SK-N-SH (cell line): Measurements from ENCODE around the gene SLC22A2. TPM values are rescaled to one million over a fixed set of nuclear protein-coding genes. Genes with fewer than 3 reads are reported as not detected.

Experiments used
- CTCF ChIA-PET: fragments of 300-600, 350-600 bp; formaldehyde crosslinking; extraction: SDS; loops from one replicate; lab custom pipeline; 2021; lab: Yijun Ruan, JAX
- POLR2A ChIA-PET: fragments of 350-600 bp; sonication (Branson Sonifier 250); formaldehyde crosslinking; extraction: SDS; loops from one replicate; lab custom pipeline; 2020; ENCODE audit warnings: antibody characterized with exemption, inconsistent platforms; lab: Yijun Ruan, JAX
- DNase-seq: peaks from one replicate; pipeline ENCODE4 v3.0.0; 2012
- H2AFZ ChIP-seq: fragments of 200-600 bp; sonication (generic); 2 replicates; pipeline ENCODE4 v1.8.1; 2016; ENCODE audit warnings: antibody characterized with exemption, mild to moderate bottlenecking, low read depth
- H3F3A ChIP-seq: fragments of 200-600 bp; sonication (generic); replicated peaks from 2 replicates; pipeline ENCODE3; 2016; ENCODE audit warnings: antibody characterized with exemption, mild to moderate bottlenecking; ENCODE audit not compliant: insufficient read depth
- H3K27ac ChIP-seq, 2 experiments: fragments of 200-500 bp in 1 of 2; fragments of 200-600 bp in 1 of 2; sonication (Bioruptor generic) in 1 of 2; sonication (generic), shearing (Covaris generic) in 1 of 2; 2 replicates each; pipeline versions ENCODE4 v1.5.1 to v1.6.1; 2014 to 2016; ENCODE audit warnings: low read depth in 2 of 2, inconsistent platforms in 1 of 2, low read length in 1 of 2, mild to moderate bottlenecking in 1 of 2, mixed read lengths in 1 of 2
- H3K27me3 ChIP-seq: fragments of 200-600 bp; sonication (generic), shearing (Covaris generic); 2 replicates; pipeline ENCODE4 v1.6.1; 2016; ENCODE audit warnings: mixed run types; ENCODE audit not compliant: insufficient read depth
- H3K36me3 ChIP-seq, 2 experiments: fragments of 200-500 bp in 1 of 2; fragments of 200-600 bp in 1 of 2; sonication (Bioruptor generic) in 1 of 2; sonication (generic) in 1 of 2; replicated peaks in 1 of 2; 2 replicates each; pipeline versions ENCODE3 to v1.5.1; 2014 to 2016; ENCODE audit warnings: low read length in 1 of 2, mild to moderate bottlenecking in 1 of 2; ENCODE audit not compliant: insufficient read depth in 2 of 2, control insufficient read depth in 1 of 2
- H3K4me1 ChIP-seq, 2 experiments: fragments of 200-500 bp in 1 of 2; fragments of 200-600 bp in 1 of 2; sonication (Bioruptor generic) in 1 of 2; sonication (generic), shearing (Covaris generic) in 1 of 2; 2 replicates each; pipeline versions ENCODE4 v1.5.1 to v1.6.1; 2014 to 2016; ENCODE audit warnings: low read depth in 1 of 2, low read length in 1 of 2, mixed run types in 1 of 2; ENCODE audit not compliant: insufficient read depth in 2 of 2, control insufficient read depth in 1 of 2
- H3K4me2 ChIP-seq: fragments of 200-600 bp; sonication (generic), shearing (Covaris generic); 2 replicates; pipeline ENCODE4 v1.6.1; 2017; ENCODE audit warnings: mixed run types
- H3K4me3 ChIP-seq, 2 experiments: fragments of 200-500 bp in 1 of 2; fragments of 200-600 bp in 1 of 2; sonication (Bioruptor generic) in 1 of 2; sonication (generic), shearing (Covaris generic) in 1 of 2; 2 replicates each; pipeline versions ENCODE4 v1.5.1 to v1.8.1; 2014 to 2016; ENCODE audit warnings: low read depth in 2 of 2, inconsistent platforms in 1 of 2, low read length in 1 of 2, mild to moderate bottlenecking in 1 of 2, mixed read lengths in 1 of 2, moderate library complexity in 1 of 2
- H3K79me2 ChIP-seq: fragments of 200-600 bp; sonication (generic); 2 replicates; pipeline ENCODE4 v1.8.1; 2017; ENCODE audit warnings: mild to moderate bottlenecking; ENCODE audit not compliant: insufficient read depth
- H3K9ac ChIP-seq: fragments of 200-600 bp; sonication (generic); 2 replicates; pipeline ENCODE4 v1.6.1; 2017; ENCODE audit warnings: mixed run types
- H3K9me2 ChIP-seq: fragments of 200-600 bp; sonication (generic); 2 replicates; pipeline ENCODE4 v1.6.1; 2017; ENCODE audit warnings: mixed run types
- H3K9me3 ChIP-seq: fragments of 200-600 bp; sonication (generic); 2 replicates; pipeline ENCODE4 v1.6.1; 2017; ENCODE audit warnings: mixed run types, mild to moderate bottlenecking, moderate library complexity
- H4K20me1 ChIP-seq: fragments of 200-600 bp; sonication (generic); 2 replicates; pipeline ENCODE4 v1.6.1; 2017; ENCODE audit warnings: mild to moderate bottlenecking, mixed run types; ENCODE audit not compliant: insufficient read depth
- CHD2 ChIP-seq: fragments of 150-350 bp; IDR thresholded peaks from 2 replicates; pipeline ENCODE4 v1.6.1; 2018; ENCODE audit warnings: low read length; ENCODE audit not compliant: partially characterized antibody
- EZH2phosphoT487 ChIP-seq: fragments of 200-600 bp; sonication (generic); IDR thresholded peaks from 2 replicates; pipeline ENCODE4 v1.6.1; 2017; ENCODE audit warnings: low read depth, mixed run types, mild to moderate bottlenecking, antibody characterized with exemption, moderate library complexity, borderline replicate concordance
- GABPA ChIP-seq: IDR thresholded peaks from 2 replicates; pipeline ENCODE4 v1.4.0; 2012; ENCODE audit warnings: low read depth, mild to moderate bottlenecking
- IRF3 ChIP-seq: fragments of 150-350 bp; IDR thresholded peaks from 2 replicates; pipeline ENCODE4 v1.6.1; 2016; ENCODE audit warnings: mild to moderate bottlenecking, low read depth, low read length
- MAX ChIP-seq: IDR thresholded peaks from 2 replicates; pipeline ENCODE4 v1.4.0; 2012; ENCODE audit warnings: low read depth
- MEF2A ChIP-seq: IDR thresholded peaks from 2 replicates; pipeline ENCODE4 v1.4.0; 2012; ENCODE audit warnings: low read depth, borderline replicate concordance
- MXI1 ChIP-seq: IDR thresholded peaks from 2 replicates; pipeline ENCODE4 v1.6.1; 2012; ENCODE audit warnings: mild to moderate bottlenecking, low read depth, low read length, improper control_type of control experiment
- RAD21 ChIP-seq: IDR thresholded peaks from 2 replicates; pipeline ENCODE4 v1.6.1; 2012; ENCODE audit warnings: mild to moderate bottlenecking, low read length
- RCOR1 ChIP-seq: fragments of 150-350 bp; IDR thresholded peaks from 2 replicates; pipeline ENCODE4 v1.6.1; 2017; ENCODE audit warnings: antibody characterized with exemption, low read length
- SIN3A ChIP-seq: IDR thresholded peaks from 2 replicates; pipeline ENCODE4 v1.6.1; 2012; ENCODE audit warnings: low read depth, mild to moderate bottlenecking, low read length, moderate library complexity, borderline replicate concordance
- SMC3 ChIP-seq: IDR thresholded peaks from 2 replicates; pipeline ENCODE4 v1.6.1; 2012; ENCODE audit warnings: low read depth, low read length, improper control_type of control experiment
- YY1 ChIP-seq: IDR thresholded peaks from 2 replicates; pipeline ENCODE4 v1.4.0; 2012; ENCODE audit warnings: low read depth, mild to moderate bottlenecking
- WGBS: methylation state at CpG from one replicate; pipeline ENCODE4 v1.1.6; 2017; ENCODE audit warnings: low lambda C conversion rate; 5-methylcytosine and 5-hydroxymethylcytosine counted together
- polyA plus RNA-seq, 3 experiments: library from polyadenylated mRNA; depleted of rRNA; stranded (reverse); fragments of >200 nt; gene quantifications; 2 replicates each; pipeline ENCODE4 v1.2.3, GENCODE V29; 2012
- TF ChIP-seq, protein P1 (sequence below): IDR thresholded peaks from 2 replicates; pipeline ENCODE4; 2012
- TF ChIP-seq, protein P2 (sequence below): fragments of 200-600 bp; sonication (generic); IDR thresholded peaks from 2 replicates; pipeline ENCODE4 v1.6.1; 2017; ENCODE audit warnings: antibody characterized with exemption, mild to moderate bottlenecking, moderate library complexity

The SLC22A2 gene
- polyA plus RNA-seq, 1 of the 3 experiments (the other 2 are of a cell fraction), result not detected

GRCh38 chr6:160298121-160298520 lies 39.5 kb upstream of the SLC22A2 start:
- TF ChIP-seq SIN3A, result no peak
- no peak for TF ChIP-seq CHD2
- TF ChIP-seq, protein P1, sequence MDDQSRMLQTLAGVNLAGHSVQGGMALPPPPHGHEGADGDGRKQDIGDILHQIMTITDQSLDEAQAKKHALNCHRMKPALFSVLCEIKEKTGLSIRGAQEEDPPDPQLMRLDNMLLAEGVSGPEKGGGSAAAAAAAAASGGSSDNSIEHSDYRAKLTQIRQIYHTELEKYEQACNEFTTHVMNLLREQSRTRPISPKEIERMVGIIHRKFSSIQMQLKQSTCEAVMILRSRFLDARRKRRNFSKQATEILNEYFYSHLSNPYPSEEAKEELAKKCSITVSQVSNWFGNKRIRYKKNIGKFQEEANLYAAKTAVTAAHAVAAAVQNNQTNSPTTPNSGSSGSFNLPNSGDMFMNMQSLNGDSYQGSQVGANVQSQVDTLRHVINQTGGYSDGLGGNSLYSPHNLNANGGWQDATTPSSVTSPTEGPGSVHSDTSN, result no peak
- no peak for TF ChIP-seq MXI1
- no peak for TF ChIP-seq MAX
- TF ChIP-seq RCOR1, result no peak
- TF ChIP-seq IRF3, result no peak
- no peak for TF ChIP-seq SMC3
- TF ChIP-seq MEF2A, result no peak
- TF ChIP-seq GABPA, result no peak
- no peak for TF ChIP-seq YY1
- TF ChIP-seq RAD21, result no peak
- no peak overlapping the region for H3K4me2 ChIP-seq
- DNase-seq, result no peak
- CTCF ChIA-PET, result no interaction called here
- no peaks in the 10 kb centered on the region for H3F3A ChIP-seq
- H3K79me2 ChIP-seq, result no peaks in the 10 kb centered on the region
- 8% methylated on average over 5 of the region's 8 CpGs for WGBS
- H3K27ac ChIP-seq, result no peak overlapping the region
- no peak overlapping the region for H3K4me3 ChIP-seq
- POLR2A ChIA-PET, result no interaction called here
- H4K20me1 ChIP-seq, result no peaks in the 10 kb centered on the region
- no peaks in the 10 kb centered on the region for H3K36me3 ChIP-seq
- H3K9ac ChIP-seq, result no peak overlapping the region
- H3K4me1 ChIP-seq, result no peaks in the 10 kb centered on the region
- H2AFZ ChIP-seq, result no peak overlapping the region
- H3K9me3 ChIP-seq, result no peaks in the 10 kb centered on the region
- no peaks in the 10 kb centered on the region for H3K9me2 ChIP-seq
- no peaks in the 10 kb centered on the region; the same call in 1 of the 2 replicates for H3K27me3 ChIP-seq

GRCh38 chr6:160297310-160297709 lies 38.7 kb upstream of the SLC22A2 start:
- no peaks in the 10 kb centered on the region for H3K36me3 ChIP-seq
- no peak overlapping the region for H3K4me3 ChIP-seq
- no peaks in the 10 kb centered on the region for H3K9me2 ChIP-seq
- H3K4me1 ChIP-seq, result no peaks in the 10 kb centered on the region
- no peak overlapping the region for H3K4me2 ChIP-seq
- H3K9me3 ChIP-seq, result no peaks in the 10 kb centered on the region
- no peak overlapping the region for H3K27ac ChIP-seq
- no peaks in the 10 kb centered on the region for H3K79me2 ChIP-seq
- H4K20me1 ChIP-seq, result no peaks in the 10 kb centered on the region
- peaks cover 2% of the 10 kb centered on the region; the same call in 1 of the 2 replicates for H3K27me3 ChIP-seq
- no peak overlapping the region for H2AFZ ChIP-seq
- 15% methylated on average over 5 of the region's 6 CpGs for WGBS
- CTCF ChIA-PET, result no interaction called here
- no peak for TF ChIP-seq EZH2phosphoT487
- TF ChIP-seq, protein P2, sequence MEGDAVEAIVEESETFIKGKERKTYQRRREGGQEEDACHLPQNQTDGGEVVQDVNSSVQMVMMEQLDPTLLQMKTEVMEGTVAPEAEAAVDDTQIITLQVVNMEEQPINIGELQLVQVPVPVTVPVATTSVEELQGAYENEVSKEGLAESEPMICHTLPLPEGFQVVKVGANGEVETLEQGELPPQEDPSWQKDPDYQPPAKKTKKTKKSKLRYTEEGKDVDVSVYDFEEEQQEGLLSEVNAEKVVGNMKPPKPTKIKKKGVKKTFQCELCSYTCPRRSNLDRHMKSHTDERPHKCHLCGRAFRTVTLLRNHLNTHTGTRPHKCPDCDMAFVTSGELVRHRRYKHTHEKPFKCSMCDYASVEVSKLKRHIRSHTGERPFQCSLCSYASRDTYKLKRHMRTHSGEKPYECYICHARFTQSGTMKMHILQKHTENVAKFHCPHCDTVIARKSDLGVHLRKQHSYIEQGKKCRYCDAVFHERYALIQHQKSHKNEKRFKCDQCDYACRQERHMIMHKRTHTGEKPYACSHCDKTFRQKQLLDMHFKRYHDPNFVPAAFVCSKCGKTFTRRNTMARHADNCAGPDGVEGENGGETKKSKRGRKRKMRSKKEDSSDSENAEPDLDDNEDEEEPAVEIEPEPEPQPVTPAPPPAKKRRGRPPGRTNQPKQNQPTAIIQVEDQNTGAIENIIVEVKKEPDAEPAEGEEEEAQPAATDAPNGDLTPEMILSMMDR, result no peak
- H3K9ac ChIP-seq, result no peak overlapping the region
- POLR2A ChIA-PET, result no interaction called here
- H3F3A ChIP-seq, result no peaks in the 10 kb centered on the region
- DNase-seq, result no peak
